D721Med (cell line): ENCODE measurements around the gene ZNF574.

Source experiments
- DNase-seq: peaks from one replicate; pipeline ENCODE4 v3.0.0; 2011; ENCODE audit warnings: low spot score; ENCODE audit not compliant: insufficient read length
- FAIRE-seq: peaks from 2 replicates; lab custom pipeline; 2011; peaks lifted over from hg19 to GRCh38; lab: Jason Lieb, UNC
- CTCF ChIP-seq: IDR thresholded peaks from 2 replicates; pipeline ENCODE4 v1.5.1; 2012; ENCODE audit warnings: mild to moderate bottlenecking, control low read depth; ENCODE audit not compliant: insufficient read depth; ENCODE audit errors: missing control alignments

ZNF574 gene

GRCh38 chr19:42080764-42081375, 4.9 kb downstream of the ZNF574 start:
- no peak for DNase-seq
- FAIRE-seq: no peak
- no peak for TF ChIP-seq CTCF

- FAIRE-seq: no peak
- DNase-seq: no peak
- peak; percentile 43 for TF ChIP-seq CTCF
Observed at GRCh38 chr19:42081584-42082203, 5.7 kb downstream of the ZNF574 start.

- FAIRE-seq (no peak), DNase-seq (no peak)
- TF ChIP-seq CTCF: no peak
Observed at GRCh38 chr19:42083537-42083936, 7.6 kb downstream of the ZNF574 start.

- DNase-seq (no peak), FAIRE-seq (no peak)
- TF ChIP-seq CTCF: no peak
Observed at GRCh38 chr19:42086188-42086736, 10.3 kb downstream of the ZNF574 start.

GRCh38 chr19:42086770-42087550, 11.0 kb downstream of the ZNF574 start:
- FAIRE-seq: no peak

GRCh38 chr19:42088471-42089190, 12.7 kb downstream of the ZNF574 start:
- TF ChIP-seq CTCF: no peak
- FAIRE-seq (no peak), DNase-seq (no peak)

More at GRCh38 chr19:42086770-42087550, 11.0 kb downstream of the ZNF574 start:
- no peak for DNase-seq
- no peak for TF ChIP-seq CTCF
